Glomerular visceral epithelial cell (primary cell): ENCODE data around the gene PHC1.
"Not testable (repeated sequence)": the region's sequence is repeated elsewhere in the genome, so short reads cannot be mapped to it uniquely, and the experiment has no call there.

ENCODE experiments used
- DNase-seq: peaks from one replicate; pipeline ENCODE4 v3.0.0-alpha.2; 2016; ENCODE audit errors: extremely low spot score

PHC1 gene

GRCh38 chr12:8914033-8914715, at the start of gene PHC1:
PHC1 (plus strand) TSS chr12:8914509; CDS start chr12:8917678, 3,169 bp downstream.
- peak; percentile 81 for DNase-seq

- no peak for DNase-seq
These were observed 47.9 kb upstream of the PHC1 start for GRCh38 chr12:8866429-8866828.

- DNase-seq = no peak
These were observed 47.3 kb upstream of the PHC1 start for GRCh38 chr12:8867009-8867408.

- no peak for DNase-seq
These were observed 46.5 kb upstream of the PHC1 start for GRCh38 chr12:8867786-8868185.

- no peak for DNase-seq
These were observed 43.7 kb upstream of the PHC1 start for GRCh38 chr12:8870586-8870985.

- no peak for DNase-seq
These were observed 43.2 kb upstream of the PHC1 start for GRCh38 chr12:8871068-8871467.

- DNase-seq = no peak
These were observed 37.4 kb upstream of the PHC1 start for GRCh38 chr12:8876887-8877286.

- DNase-seq = no peak
These were observed 27.6 kb upstream of the PHC1 start for GRCh38 chr12:8886502-8887284.

GRCh38 chr12:8887285-8887715, 27.0 kb upstream of the PHC1 start:
- no peak for DNase-seq

- DNase-seq = peak; percentile 62
These were observed 23.8 kb upstream of the PHC1 start for GRCh38 chr12:8890313-8891085.

GRCh38 chr12:8891976-8892375, 22.3 kb upstream of the PHC1 start:
- DNase-seq = no peak

- no peak for DNase-seq
These were observed 19.9 kb upstream of the PHC1 start for GRCh38 chr12:8894378-8894777.

- no peak for DNase-seq
These were observed 19.3 kb upstream of the PHC1 start for GRCh38 chr12:8894986-8895385.

GRCh38 chr12:8897081-8897480, 17.2 kb upstream of the PHC1 start:
- no peak for DNase-seq

- no peak for DNase-seq
These were observed 14.5 kb upstream of the PHC1 start for GRCh38 chr12:8899830-8900229.

GRCh38 chr12:8902703-8903102, 11.6 kb upstream of the PHC1 start:
- not testable (repeated sequence) for DNase-seq

GRCh38 chr12:8903646-8904045, 10.7 kb upstream of the PHC1 start:
- DNase-seq = no peak

- DNase-seq = no peak
These were observed 9.6 kb upstream of the PHC1 start for GRCh38 chr12:8904665-8905064.

GRCh38 chr12:8905546-8905945, 8.8 kb upstream of the PHC1 start:
- no peak for DNase-seq

GRCh38 chr12:8906266-8907180, 7.8 kb upstream of the PHC1 start:
- no peak for DNase-seq

GRCh38 chr12:8907513-8907912, 6.8 kb upstream of the PHC1 start:
- no peak for DNase-seq
